HG03175 (cell line): Measurements from ENCODE around the gene FANCM.

Experiments used
- ATAC-seq: cut with Tn5 transposase; IDR thresholded peaks from one replicate; pipeline ENCODE4 v1.9.1; 2021; ENCODE audit warnings: mild to moderate bottlenecking, moderate library complexity; ENCODE audit not compliant: unreplicated experiment

FANCM gene, protein sequence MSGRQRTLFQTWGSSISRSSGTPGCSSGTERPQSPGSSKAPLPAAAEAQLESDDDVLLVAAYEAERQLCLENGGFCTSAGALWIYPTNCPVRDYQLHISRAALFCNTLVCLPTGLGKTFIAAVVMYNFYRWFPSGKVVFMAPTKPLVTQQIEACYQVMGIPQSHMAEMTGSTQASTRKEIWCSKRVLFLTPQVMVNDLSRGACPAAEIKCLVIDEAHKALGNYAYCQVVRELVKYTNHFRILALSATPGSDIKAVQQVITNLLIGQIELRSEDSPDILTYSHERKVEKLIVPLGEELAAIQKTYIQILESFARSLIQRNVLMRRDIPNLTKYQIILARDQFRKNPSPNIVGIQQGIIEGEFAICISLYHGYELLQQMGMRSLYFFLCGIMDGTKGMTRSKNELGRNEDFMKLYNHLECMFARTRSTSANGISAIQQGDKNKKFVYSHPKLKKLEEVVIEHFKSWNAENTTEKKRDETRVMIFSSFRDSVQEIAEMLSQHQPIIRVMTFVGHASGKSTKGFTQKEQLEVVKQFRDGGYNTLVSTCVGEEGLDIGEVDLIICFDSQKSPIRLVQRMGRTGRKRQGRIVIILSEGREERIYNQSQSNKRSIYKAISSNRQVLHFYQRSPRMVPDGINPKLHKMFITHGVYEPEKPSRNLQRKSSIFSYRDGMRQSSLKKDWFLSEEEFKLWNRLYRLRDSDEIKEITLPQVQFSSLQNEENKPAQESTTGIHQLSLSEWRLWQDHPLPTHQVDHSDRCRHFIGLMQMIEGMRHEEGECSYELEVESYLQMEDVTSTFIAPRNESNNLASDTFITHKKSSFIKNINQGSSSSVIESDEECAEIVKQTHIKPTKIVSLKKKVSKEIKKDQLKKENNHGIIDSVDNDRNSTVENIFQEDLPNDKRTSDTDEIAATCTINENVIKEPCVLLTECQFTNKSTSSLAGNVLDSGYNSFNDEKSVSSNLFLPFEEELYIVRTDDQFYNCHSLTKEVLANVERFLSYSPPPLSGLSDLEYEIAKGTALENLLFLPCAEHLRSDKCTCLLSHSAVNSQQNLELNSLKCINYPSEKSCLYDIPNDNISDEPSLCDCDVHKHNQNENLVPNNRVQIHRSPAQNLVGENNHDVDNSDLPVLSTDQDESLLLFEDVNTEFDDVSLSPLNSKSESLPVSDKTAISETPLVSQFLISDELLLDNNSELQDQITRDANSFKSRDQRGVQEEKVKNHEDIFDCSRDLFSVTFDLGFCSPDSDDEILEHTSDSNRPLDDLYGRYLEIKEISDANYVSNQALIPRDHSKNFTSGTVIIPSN (N-terminal part only)

DNA sequence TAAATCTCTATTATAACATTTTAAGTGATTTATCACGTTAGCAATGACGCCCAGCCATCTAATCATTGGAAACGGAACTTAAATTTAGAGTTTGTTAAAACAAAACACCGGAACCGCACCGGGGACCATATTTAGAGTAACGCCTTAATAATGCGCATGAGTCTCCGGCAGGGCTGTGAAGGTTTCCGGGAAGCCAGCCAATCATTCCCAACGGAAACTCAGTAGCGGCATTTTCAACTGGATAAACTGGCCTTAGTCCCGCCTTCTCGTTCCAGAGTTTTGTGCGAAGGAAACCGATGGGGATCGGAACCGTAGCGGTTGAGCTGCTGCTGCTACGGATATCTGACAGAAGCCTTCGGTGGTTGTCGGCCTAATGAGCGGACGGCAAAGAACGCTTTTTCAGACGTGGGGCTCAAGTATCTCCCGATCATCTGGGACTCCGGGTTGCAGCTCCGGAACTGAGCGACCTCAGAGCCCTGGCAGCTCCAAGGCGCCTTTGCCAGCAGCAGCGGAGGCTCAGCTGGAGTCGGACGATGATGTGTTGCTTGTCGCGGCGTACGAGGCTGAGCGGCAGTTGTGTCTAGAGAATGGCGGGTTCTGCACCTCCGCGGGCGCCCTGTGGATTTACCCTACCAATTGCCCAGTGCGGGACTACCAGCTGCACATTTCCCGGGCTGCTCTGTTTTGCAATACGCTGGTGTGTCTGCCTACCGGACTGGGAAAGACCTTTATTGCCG, at the start of gene FANCM:
FANCM (plus strand) TSS at position 272 of the 737 bp plus-strand sequence; CDS start at position 374, 102 bp downstream.
- peak; percentile 45 for ATAC-seq

DNA sequence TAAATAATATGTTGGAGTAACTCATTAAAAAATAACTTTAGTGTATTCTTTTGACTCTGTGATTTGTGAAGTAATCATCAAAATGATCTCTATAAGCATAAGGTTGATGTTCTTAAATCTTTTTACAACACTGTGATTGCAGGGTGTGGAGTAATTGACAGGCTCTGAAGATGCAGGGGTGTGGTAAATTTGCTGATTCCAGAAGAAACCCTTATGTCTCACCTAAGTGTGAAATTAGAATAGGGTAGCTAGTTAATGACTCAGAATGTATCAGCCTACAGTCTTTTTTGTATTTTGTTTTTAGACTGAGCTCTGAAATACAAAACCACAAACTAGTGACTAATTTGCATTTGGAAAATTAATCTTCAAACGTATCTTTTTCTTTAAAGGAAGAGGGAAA, 45.9 kb upstream of the FANCM start:
- peak; percentile 82 for ATAC-seq

GRCh38 chr14:45091710-45092109, 44.0 kb upstream of the FANCM start:
- no peak for ATAC-seq

GRCh38 chr14:45094275-45094674, 41.5 kb upstream of the FANCM start:
- ATAC-seq = no peak

DNA sequence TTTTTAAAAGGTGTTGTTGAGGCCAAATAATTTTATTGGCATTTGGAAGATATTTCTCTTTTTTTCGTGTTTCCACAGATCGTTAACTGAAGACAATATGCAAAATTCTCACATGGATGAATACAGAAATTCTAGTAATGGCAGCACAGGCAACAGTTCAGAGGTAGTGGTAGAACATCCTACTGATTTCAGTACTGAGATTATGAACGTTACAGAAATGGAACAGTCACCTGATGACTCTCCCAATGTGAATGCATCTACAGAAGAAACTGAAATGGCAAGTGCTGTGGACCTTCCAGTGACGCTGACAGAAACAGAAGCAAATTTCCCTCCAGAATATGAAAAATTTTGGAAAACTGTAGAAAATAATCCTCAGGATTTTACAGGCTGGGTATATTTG, 40.6 kb upstream of the FANCM start:
- ATAC-seq = no peak

DNA sequence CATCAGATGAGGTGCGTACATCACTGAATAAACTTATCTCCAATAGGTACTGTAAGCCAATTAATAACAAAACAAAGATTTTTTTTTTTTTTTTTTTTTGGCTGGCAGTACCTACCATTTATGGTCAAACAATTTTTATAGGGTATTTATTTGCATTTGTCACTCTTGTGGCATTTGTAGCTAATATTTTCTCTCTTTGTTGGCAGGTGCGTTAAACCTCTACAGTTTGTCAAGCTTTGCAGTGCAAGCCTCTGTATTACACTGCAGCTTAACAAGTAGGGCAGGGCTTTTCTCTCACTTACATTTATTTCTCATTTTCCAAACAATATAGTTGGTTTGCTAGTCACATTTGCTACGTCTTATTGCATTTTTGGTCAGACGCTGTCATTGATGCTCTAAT, 39.5 kb upstream of the FANCM start:
- no peak for ATAC-seq

GRCh38 chr14:45103806-45104205, 31.9 kb upstream of the FANCM start:
- no peak for ATAC-seq

- no peak for ATAC-seq
Observed at GRCh38 chr14:45104561-45104960, 31.2 kb upstream of the FANCM start.

GRCh38 chr14:45112896-45113781, 22.6 kb upstream of the FANCM start:
- ATAC-seq = no peak

GRCh38 chr14:45114327-45114726, 21.4 kb upstream of the FANCM start:
- no peak for ATAC-seq

GRCh38 chr14:45118594-45118993, 17.1 kb upstream of the FANCM start:
- no peak for ATAC-seq

- ATAC-seq = no peak
Observed at GRCh38 chr14:45120096-45120495, 15.6 kb upstream of the FANCM start.

DNA sequence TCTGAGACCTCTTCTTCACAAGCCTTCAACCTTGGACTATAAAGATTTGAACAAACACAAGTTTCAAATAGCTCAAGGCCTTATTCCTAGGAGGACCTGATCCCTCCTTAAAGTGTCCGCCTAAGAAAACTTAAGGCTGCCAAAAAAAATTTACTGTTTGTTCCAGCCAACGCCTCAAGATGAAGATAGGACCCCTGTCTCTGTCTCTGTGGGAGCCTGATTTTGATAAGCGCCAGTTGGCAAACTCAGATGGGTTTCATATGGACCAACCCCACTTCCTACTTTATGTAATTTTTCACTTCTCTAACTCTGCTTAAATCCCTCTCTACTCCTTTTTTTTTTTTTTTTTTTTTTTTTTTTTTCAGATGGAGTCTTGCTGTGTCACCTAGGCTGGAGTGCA, 12.5 kb upstream of the FANCM start:
- ATAC-seq = no peak

- no peak for ATAC-seq
Observed at GRCh38 chr14:45125754-45126153, 10.0 kb upstream of the FANCM start.

GRCh38 chr14:45128963-45129629, 6.6 kb upstream of the FANCM start:
- ATAC-seq = no peak

DNA sequence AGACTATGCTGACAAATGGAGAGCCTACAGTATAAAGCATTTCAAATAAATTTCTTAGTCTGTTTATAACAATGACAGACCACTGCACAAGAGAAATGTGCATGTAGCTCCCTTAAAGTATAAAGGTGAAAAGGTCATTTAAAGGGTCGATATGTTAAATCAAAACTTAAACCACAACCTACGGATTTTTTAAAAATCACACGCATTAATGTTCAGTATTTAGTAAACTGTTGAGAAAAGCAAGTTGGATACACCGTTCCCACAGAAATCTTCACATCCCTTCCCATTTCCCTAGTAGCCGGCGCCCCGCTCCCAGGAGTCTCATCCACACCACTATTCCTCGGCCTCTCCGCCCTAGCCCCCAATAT, 2.1 kb upstream of the FANCM start:
- no peak for ATAC-seq

GRCh38 chr14:45134051-45134958, 1.4 kb upstream of the FANCM start, which contains the start of gene FKBP3:
Gene FKBP3 (minus strand): TSS chr14:45134481. CDS start chr14:45134456, 25 bp downstream.
- ATAC-seq = peak; percentile 89

- no peak for ATAC-seq
Observed at GRCh38 chr14:45135156-45135555, 574 bp upstream of the FANCM start.
